ENCODE measurements around the gene TSPAN15.

DNA sequence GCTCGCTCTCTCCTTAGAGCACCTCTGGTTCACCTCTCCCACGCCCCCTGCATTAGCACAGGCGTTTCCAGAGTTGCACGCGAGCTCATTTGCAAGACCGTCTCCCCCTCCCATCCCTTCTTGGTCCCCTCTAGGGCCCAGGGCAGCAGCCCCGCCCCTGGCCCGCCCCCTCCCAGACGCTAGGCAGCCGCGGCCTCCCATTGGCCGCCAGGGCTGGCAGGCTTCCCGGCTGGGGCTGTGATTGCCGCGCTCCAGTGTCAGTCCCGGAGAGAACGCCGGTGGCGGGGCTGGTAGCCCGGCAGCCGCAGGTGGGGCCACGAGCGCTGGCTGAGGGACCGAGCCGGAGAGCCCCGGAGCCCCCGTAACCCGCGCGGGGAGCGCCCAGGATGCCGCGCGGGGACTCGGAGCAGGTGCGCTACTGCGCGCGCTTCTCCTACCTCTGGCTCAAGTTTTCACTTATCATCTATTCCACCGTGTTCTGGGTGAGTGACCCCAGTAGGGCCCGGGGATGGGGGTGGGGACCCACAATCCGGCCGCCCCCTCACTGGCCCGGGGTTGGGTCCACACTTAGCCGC, at the start of gene TSPAN15:
- TF ChIP-seq, protein P1, sequence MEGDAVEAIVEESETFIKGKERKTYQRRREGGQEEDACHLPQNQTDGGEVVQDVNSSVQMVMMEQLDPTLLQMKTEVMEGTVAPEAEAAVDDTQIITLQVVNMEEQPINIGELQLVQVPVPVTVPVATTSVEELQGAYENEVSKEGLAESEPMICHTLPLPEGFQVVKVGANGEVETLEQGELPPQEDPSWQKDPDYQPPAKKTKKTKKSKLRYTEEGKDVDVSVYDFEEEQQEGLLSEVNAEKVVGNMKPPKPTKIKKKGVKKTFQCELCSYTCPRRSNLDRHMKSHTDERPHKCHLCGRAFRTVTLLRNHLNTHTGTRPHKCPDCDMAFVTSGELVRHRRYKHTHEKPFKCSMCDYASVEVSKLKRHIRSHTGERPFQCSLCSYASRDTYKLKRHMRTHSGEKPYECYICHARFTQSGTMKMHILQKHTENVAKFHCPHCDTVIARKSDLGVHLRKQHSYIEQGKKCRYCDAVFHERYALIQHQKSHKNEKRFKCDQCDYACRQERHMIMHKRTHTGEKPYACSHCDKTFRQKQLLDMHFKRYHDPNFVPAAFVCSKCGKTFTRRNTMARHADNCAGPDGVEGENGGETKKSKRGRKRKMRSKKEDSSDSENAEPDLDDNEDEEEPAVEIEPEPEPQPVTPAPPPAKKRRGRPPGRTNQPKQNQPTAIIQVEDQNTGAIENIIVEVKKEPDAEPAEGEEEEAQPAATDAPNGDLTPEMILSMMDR (conservative IDR thresholded peaks at IDR 0.05; ENCODE audit: low read length), result no peak
- TF ChIP-seq EZH2phosphoT487 (IDR thresholded peaks at IDR 0.05; ENCODE audit: borderline replicate concordance, low read depth, low read length), result no peak
